HEK293 (cell line): Measurements from ENCODE around the gene GABBR2.

Experiments
- AEBP2 ChIP-seq: fragments of 450-650 bp; formaldehyde crosslinking; IDR thresholded peaks from 2 replicates; pipeline ENCODE4 v1.5.1; 2016; ENCODE audit warnings: missing biosample characterization, missing genetic modification characterization, borderline replicate concordance
- BCL11B ChIP-seq: fragments of 450-650 bp; formaldehyde crosslinking; IDR thresholded peaks from 2 replicates; pipeline ENCODE4 v1.5.1; 2016; ENCODE audit warnings: low read depth, missing biosample characterization, missing genetic modification characterization
- GFI1B ChIP-seq: fragments of 450-650 bp; formaldehyde crosslinking; IDR thresholded peaks from 2 replicates; pipeline ENCODE4 v1.5.1; 2016; ENCODE audit warnings: missing biosample characterization, missing genetic modification characterization
- INSM2 ChIP-seq: fragments of 450-650 bp; formaldehyde crosslinking; IDR thresholded peaks from 2 replicates; pipeline ENCODE4 v1.5.1; 2016; ENCODE audit warnings: missing biosample characterization, missing genetic modification characterization
- KLF10 ChIP-seq: fragments of 450-650 bp; IDR thresholded peaks from 2 replicates; pipeline ENCODE4 v1.5.1; 2018; ENCODE audit warnings: missing biosample characterization, mild to moderate bottlenecking, missing genetic modification characterization
- OSR2 ChIP-seq: fragments of 450-650 bp; formaldehyde crosslinking; IDR thresholded peaks from 2 replicates; pipeline ENCODE4 v1.5.1; 2016; ENCODE audit warnings: missing biosample characterization, missing genetic modification characterization
- PRDM1 ChIP-seq: fragments of 450-650 bp; formaldehyde crosslinking; IDR thresholded peaks from 2 replicates; pipeline ENCODE4; 2016; ENCODE audit warnings: missing biosample characterization, missing genetic modification characterization
- SCRT2 ChIP-seq: fragments of 450-650 bp; formaldehyde crosslinking; IDR thresholded peaks from 2 replicates; pipeline ENCODE4 v1.5.1; 2016; ENCODE audit warnings: missing biosample characterization, missing genetic modification characterization
- YY2 ChIP-seq: fragments of 450-650 bp; formaldehyde crosslinking; IDR thresholded peaks from 2 replicates; pipeline ENCODE4 v1.5.1; 2016; ENCODE audit warnings: missing biosample characterization, missing genetic modification characterization
- ZBTB44 ChIP-seq: fragments of 450-650 bp; IDR thresholded peaks from 2 replicates; pipeline ENCODE4 v1.5.1; 2018; ENCODE audit warnings: missing biosample characterization, mild to moderate bottlenecking, missing genetic modification characterization
- ZBTB7A ChIP-seq: fragments of 450-650 bp; formaldehyde crosslinking; IDR thresholded peaks from 2 replicates; pipeline ENCODE4 v1.5.1; 2016; ENCODE audit warnings: low read depth, missing biosample characterization, missing genetic modification characterization
- ZEB2 ChIP-seq: fragments of 450-650 bp; formaldehyde crosslinking; IDR thresholded peaks from 2 replicates; pipeline ENCODE4 v1.5.1; 2016; ENCODE audit warnings: missing biosample characterization, missing genetic modification characterization
- ZFP69B ChIP-seq: fragments of 450-650 bp; formaldehyde crosslinking; IDR thresholded peaks from 2 replicates; pipeline ENCODE4 v1.5.1; 2016; ENCODE audit warnings: missing biosample characterization, missing genetic modification characterization
- ZNF148 ChIP-seq: fragments of 450-650 bp; formaldehyde crosslinking; IDR thresholded peaks from 2 replicates; pipeline ENCODE4 v1.5.0; 2017; ENCODE audit warnings: missing biosample characterization, missing genetic modification characterization, borderline replicate concordance
- ZNF426 ChIP-seq: fragments of 450-650 bp; formaldehyde crosslinking; IDR thresholded peaks from 2 replicates; pipeline ENCODE4 v1.5.1; 2017; ENCODE audit warnings: missing biosample characterization, missing genetic modification characterization, mild to moderate bottlenecking, inconsistent platforms, moderate library complexity
- ZNF510 ChIP-seq: fragments of 450-650 bp; formaldehyde crosslinking; IDR thresholded peaks from 2 replicates; pipeline ENCODE4 v1.5.1; 2018; ENCODE audit warnings: mild to moderate bottlenecking, missing genetic modification characterization, missing biosample characterization; ENCODE audit not compliant: insufficient replicate concordance
- ZNF544 ChIP-seq: fragments of 450-650 bp; formaldehyde crosslinking; IDR thresholded peaks from 2 replicates; pipeline ENCODE4 v1.5.0; 2017; ENCODE audit warnings: missing biosample characterization, missing genetic modification characterization
- ZNF558 ChIP-seq: fragments of 450-650 bp; formaldehyde crosslinking; IDR thresholded peaks from 2 replicates; pipeline ENCODE4 v1.5.1; 2016; ENCODE audit warnings: missing biosample characterization, missing genetic modification characterization
- ZNF610 ChIP-seq: fragments of 450-650 bp; formaldehyde crosslinking; IDR thresholded peaks from 2 replicates; pipeline ENCODE4 v1.5.1; 2016; ENCODE audit warnings: missing biosample characterization, missing genetic modification characterization, borderline replicate concordance
- ZNF626 ChIP-seq: fragments of 450-650 bp; sonication (Bioruptor Pico); formaldehyde crosslinking; IDR thresholded peaks from 2 replicates; pipeline ENCODE4 v1.5.1; 2018; ENCODE audit warnings: missing biosample characterization, missing genetic modification characterization, inconsistent platforms
- ZNF660 ChIP-seq: fragments of 450-650 bp; IDR thresholded peaks from 2 replicates; pipeline ENCODE4 v1.5.1; 2018; ENCODE audit warnings: missing biosample characterization, mild to moderate bottlenecking, missing genetic modification characterization
- ZNF785 ChIP-seq: fragments of 450-650 bp; formaldehyde crosslinking; IDR thresholded peaks from 2 replicates; pipeline ENCODE4 v1.5.1; 2016; ENCODE audit warnings: missing biosample characterization, missing genetic modification characterization
- TF ChIP-seq, protein P1 (sequence below): fragments of 450-650 bp; formaldehyde crosslinking; IDR thresholded peaks from 2 replicates; pipeline ENCODE4 v1.5.1; 2017; ENCODE audit warnings: missing biosample characterization, missing genetic modification characterization
- TF ChIP-seq, protein P2 (sequence below): fragments of 450-650 bp; formaldehyde crosslinking; IDR thresholded peaks from 2 replicates; pipeline ENCODE4 v1.5.1; 2016; ENCODE audit warnings: missing biosample characterization, missing genetic modification characterization
- TF ChIP-seq, protein P3 (sequence below): sonication (generic); formaldehyde crosslinking; IDR thresholded peaks from 2 replicates; pipeline ENCODE4 v1.8.1; 2022; ENCODE audit warnings: mild to moderate bottlenecking, moderate library complexity, missing genetic modification reagents
- TF ChIP-seq, protein P4 (sequence below): fragments of 450-650 bp; formaldehyde crosslinking; IDR thresholded peaks from 2 replicates; pipeline ENCODE4 v1.5.1; 2016; ENCODE audit warnings: missing biosample characterization, missing genetic modification characterization

GABBR2 gene

DNA sequence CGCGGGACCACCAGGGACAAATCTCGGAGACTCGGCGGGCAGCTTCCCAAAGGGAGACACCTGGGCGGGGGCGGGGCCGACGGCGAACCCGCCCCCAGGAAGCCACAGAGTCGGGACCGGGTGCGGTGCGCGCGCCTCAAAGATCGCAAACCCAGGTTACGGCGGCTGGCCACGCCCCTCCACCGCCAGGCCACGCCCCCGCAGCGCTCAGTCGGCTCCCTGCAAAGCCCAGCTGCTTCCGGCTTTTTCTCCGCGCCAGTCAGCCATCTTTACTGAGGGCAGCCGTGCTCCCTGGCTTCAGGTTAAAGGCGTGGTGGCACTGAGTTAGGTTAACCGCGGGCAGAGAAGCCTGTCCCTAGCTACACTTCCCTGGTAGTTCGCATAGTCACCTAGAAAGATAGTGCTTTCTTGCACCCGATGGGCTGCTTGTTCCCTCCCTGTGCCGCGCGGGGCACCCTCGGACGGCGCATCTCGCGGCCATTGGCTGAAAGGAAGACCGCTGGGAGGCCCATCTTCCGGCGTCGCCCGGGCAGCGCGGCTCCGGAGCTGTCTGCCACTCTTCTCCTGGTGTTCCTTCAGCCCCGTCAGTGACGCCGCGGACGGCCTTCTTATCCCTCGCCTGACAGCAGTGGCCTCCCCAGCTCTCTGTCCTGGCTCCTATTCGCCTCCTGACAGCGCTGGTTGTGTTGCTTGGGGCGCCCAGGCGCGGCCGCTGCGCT, 453.0 kb downstream of the GABBR2 start, which contains the start of gene TBC1D2 (continued):
- TF ChIP-seq AEBP2 (tag by site-specific recombination) (no peak), ZNF544 (no peak), OSR2 (peak; percentile 37; the same call in 1 of the 2 replicates), ZNF426 (tag by site-specific recombination) (no peak), ZNF626 (tag by site-specific recombination) (no peak), ZNF558 (tag by site-specific recombination) (no peak), ZBTB7A (tag by site-specific recombination) (no peak), ZNF610 (tag by site-specific recombination) (no peak), ZNF510 (no peak), INSM2 (tag by site-specific recombination) (peak; percentile 46; the same call in 1 of the 2 replicates), ZNF660 (tag by site-specific recombination) (peak; percentile 90), ZNF785 (tag by site-specific recombination) (no peak), KLF10 (tag by site-specific recombination) (no peak), SCRT2 (tag by site-specific recombination) (peak; percentile 38), YY2 (tag by site-specific recombination) (peak; percentile 91), ZNF148 (no peak), PRDM1 (tag by site-specific recombination) (no peak), BCL11B (tag by site-specific recombination) (no peak), ZBTB44 (tag by site-specific recombination) (no peak), ZFP69B (tag by site-specific recombination) (no peak), ZEB2 (peak; percentile 73), GFI1B (tag by site-specific recombination) (no peak)
- TF ChIP-seq, protein P1, sequence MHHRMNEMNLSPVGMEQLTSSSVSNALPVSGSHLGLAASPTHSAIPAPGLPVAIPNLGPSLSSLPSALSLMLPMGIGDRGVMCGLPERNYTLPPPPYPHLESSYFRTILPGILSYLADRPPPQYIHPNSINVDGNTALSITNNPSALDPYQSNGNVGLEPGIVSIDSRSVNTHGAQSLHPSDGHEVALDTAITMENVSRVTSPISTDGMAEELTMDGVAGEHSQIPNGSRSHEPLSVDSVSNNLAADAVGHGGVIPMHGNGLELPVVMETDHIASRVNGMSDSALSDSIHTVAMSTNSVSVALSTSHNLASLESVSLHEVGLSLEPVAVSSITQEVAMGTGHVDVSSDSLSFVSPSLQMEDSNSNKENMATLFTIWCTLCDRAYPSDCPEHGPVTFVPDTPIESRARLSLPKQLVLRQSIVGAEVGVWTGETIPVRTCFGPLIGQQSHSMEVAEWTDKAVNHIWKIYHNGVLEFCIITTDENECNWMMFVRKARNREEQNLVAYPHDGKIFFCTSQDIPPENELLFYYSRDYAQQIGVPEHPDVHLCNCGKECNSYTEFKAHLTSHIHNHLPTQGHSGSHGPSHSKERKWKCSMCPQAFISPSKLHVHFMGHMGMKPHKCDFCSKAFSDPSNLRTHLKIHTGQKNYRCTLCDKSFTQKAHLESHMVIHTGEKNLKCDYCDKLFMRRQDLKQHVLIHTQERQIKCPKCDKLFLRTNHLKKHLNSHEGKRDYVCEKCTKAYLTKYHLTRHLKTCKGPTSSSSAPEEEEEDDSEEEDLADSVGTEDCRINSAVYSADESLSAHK (tag by site-specific recombination): no peak
- TF ChIP-seq, protein P2, sequence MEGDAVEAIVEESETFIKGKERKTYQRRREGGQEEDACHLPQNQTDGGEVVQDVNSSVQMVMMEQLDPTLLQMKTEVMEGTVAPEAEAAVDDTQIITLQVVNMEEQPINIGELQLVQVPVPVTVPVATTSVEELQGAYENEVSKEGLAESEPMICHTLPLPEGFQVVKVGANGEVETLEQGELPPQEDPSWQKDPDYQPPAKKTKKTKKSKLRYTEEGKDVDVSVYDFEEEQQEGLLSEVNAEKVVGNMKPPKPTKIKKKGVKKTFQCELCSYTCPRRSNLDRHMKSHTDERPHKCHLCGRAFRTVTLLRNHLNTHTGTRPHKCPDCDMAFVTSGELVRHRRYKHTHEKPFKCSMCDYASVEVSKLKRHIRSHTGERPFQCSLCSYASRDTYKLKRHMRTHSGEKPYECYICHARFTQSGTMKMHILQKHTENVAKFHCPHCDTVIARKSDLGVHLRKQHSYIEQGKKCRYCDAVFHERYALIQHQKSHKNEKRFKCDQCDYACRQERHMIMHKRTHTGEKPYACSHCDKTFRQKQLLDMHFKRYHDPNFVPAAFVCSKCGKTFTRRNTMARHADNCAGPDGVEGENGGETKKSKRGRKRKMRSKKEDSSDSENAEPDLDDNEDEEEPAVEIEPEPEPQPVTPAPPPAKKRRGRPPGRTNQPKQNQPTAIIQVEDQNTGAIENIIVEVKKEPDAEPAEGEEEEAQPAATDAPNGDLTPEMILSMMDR: peak; percentile 79
- TF ChIP-seq, protein P3, sequence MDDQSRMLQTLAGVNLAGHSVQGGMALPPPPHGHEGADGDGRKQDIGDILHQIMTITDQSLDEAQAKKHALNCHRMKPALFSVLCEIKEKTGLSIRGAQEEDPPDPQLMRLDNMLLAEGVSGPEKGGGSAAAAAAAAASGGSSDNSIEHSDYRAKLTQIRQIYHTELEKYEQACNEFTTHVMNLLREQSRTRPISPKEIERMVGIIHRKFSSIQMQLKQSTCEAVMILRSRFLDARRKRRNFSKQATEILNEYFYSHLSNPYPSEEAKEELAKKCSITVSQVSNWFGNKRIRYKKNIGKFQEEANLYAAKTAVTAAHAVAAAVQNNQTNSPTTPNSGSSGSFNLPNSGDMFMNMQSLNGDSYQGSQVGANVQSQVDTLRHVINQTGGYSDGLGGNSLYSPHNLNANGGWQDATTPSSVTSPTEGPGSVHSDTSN (CRISPR knock-in tag): no peak
- TF ChIP-seq, protein P4, sequence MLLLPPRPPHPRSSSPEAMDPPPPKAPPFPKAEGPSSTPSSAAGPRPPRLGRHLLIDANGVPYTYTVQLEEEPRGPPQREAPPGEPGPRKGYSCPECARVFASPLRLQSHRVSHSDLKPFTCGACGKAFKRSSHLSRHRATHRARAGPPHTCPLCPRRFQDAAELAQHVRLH: no peak; the same call in 1 of the 2 replicates
